NCI-H2081 (cell line): ENCODE results near the gene ATG5.
"Not testable (repeated sequence)": the region's sequence is repeated elsewhere in the genome, so short reads cannot be mapped to it uniquely, and the experiment has no call there.

Experiments used
- DNase-seq, 2 experiments: peaks; one replicate each; lab custom pipeline; 2025; lab: John Stamatoyannopoulos, UW

ATG5 gene

DNA sequence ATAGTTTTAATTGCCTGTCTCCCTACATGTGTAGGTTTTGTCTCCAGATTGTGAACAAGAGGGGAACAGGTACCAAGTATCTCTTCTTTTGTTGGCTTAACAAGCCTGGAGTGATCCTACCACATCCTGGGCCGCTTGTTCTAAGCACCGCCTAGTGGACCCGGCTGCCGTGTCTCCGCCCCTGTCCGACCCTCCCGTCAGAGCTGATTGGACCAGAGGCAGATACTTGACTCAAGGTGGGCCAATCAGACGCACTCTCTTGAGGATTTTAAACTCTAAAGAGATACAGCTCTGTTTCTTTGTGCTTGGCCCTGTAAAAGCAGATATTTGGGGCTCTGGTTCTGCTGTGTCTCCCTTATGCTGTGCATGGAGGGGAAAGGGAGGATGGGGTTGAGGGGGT, 171.2 kb downstream of the ATG5 start:
- DNase-seq, result no peak

DNA sequence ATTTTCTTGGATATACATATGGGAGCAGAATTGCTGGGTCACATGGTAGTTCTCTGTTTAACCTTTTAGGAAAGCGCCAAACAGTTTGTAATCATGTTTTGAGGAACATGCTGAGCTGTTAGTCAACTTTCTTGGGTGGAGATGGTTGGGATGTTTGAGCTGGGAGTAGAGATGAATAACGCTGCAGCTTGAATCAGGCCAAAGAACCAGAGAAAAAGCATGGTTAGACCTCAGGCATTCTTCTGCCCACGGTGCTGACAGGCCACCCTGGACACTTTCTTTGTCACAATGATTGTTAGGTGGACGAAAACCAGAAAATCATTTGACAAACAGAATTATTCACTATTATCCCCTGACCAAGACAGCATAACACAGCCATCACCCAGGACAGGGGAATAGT, 172.6 kb downstream of the ATG5 start:
- no peak for DNase-seq

DNA sequence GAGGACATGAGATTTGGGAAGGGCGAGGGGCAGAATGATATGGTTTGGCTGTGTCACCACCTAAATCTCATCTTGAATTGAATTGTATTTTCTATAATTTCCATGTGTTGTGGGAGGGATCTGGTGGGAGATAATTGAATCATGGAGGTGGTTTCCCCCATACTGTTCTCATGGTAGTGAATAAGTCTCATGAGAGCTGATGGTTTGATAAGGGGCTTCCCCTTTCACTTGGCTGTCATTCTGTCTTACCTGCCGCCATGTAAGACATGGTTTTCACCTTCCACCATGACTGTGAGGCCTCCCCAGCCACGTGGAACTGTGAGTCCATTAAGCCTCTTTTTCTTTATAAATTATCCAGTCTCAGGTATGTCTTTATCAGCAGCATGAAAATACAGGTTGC, 173.1 kb downstream of the ATG5 start:
- DNase-seq, result not testable (repeated sequence)

DNA sequence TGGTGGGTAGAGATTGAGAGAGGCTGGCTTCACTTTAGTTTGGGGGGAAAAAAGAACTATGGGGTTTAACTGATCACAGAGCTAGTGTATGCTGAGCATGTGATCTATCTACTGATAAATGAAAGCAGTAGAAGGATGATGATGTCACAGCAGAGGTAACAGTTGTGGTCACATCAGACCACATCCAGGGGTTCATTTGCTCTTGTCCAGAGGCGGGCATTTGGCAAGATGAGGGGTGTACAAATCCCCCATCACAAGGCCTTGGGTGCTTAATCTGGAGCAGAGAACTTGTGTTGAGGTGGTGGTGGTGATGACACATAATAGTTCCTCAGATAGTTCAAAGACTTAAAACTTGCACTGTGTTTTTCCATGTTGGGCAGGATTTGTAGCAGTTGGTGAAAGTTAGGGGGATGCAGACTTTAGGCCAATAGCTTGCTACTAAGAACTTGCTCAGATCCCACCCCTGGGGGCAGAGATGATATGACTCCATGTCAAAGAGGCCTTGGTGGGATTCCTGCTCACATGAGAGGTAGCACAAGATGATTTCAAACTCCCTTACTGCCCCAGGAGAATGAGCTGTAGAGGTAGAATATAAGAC, 176.0 kb downstream of the ATG5 start:
- no peak for DNase-seq

DNA sequence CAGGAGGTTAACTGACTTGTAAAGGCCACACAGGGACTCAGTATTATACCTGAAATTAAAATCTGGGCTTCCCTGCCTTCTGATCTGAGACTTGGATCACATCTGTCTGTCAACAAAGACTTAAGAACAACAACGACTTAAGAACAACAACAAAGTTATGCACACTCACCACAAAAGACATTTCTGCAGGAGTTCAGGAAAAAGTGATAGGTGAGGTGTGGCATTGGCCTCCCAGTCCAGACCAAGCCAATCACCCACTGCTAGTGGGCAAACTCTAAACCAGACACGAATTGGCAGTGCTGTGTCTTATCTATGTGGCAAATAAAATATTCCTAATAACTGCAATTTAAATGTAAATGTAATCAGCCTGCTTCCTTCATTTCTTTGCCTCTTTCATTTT, 178.1 kb downstream of the ATG5 start:
- DNase-seq, result no peak

DNA sequence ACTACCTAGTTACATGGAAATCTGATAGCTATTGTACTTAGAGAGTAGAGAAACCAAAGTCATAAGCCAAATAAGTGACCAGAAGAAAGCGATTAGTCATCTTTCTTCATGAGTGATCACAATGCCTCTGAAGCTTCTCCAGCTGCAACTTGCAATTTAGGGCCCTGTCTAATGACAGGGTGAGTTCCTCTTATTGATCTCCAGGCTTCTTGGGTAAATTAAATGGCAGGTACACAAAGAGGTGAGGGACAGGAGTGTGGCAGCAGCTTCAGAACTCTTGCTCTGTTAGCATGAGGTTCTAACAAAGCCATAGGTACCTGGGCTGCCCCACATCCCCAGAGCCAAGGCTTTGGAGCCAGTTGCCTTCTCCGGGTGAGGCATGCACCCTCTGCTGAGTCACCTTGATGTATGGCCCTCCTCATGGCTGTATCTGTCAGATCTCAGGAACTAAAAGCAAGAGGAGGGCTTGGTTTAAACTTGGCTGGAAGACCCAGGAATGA, 178.7 kb downstream of the ATG5 start:
- no peak for DNase-seq

DNA sequence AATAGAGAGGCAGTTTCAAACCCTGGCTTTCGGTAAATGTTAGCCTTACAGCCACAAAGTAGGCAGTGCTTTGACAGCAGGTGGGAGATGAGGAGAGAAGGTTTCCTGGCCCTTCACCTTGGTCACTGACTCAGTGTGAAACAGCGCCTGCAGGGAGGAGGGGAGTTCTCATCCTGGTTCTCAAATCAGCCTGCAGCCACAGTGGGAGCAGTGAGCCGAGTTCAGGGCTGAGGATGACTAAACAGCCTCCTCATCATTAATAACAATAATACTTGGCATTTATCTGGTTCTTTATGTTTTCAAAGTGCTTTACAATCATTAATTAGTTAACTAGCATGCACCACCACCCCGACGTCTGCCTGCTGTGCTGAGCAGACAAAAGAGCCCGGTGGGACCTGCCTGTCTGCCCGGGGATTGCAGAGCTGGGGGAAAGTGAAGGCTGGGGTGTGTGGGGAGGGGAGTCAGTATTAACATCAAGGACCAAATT, 179.8 kb downstream of the ATG5 start:
- no peak for DNase-seq

DNA sequence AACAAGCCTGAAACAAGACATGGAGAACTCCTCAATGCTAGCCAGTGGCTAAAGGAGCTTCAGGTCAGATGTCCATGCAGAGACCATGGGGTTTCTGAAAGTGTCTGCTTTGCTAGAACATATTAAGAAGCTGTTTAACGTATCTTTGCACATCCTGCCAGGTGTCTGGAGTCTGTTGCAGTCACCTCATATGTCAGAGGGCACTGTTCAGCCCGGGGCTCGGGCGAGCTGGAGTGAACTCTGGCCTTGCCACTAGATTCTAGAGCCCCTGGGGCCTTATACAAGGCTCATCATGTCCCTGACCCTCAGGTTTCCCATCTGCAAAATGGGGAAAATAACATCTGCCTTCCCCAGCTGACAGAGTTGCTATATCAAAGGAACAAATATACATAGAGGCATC, 180.4 kb downstream of the ATG5 start:
- DNase-seq, result no peak

DNA sequence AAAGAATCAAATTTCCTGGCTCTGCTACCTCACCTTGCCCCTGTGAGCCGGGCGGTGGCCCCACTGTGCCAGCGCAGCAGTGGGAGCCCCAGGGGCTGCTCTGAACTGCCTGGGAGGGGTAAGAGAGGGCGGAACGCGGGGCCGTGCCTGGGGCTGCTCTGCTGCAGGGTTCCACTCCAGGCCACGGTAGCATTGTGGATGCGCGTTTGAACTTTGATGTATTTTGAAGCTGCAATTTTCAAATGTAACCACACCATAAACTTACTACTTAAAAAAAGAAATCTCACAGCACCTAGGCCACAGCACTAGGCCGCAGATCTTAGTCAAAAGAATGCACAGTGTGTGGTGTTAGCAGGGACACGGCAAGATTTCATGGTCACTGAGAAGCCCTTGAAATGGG, 181.9 kb downstream of the ATG5 start:
- DNase-seq, result no peak

DNA sequence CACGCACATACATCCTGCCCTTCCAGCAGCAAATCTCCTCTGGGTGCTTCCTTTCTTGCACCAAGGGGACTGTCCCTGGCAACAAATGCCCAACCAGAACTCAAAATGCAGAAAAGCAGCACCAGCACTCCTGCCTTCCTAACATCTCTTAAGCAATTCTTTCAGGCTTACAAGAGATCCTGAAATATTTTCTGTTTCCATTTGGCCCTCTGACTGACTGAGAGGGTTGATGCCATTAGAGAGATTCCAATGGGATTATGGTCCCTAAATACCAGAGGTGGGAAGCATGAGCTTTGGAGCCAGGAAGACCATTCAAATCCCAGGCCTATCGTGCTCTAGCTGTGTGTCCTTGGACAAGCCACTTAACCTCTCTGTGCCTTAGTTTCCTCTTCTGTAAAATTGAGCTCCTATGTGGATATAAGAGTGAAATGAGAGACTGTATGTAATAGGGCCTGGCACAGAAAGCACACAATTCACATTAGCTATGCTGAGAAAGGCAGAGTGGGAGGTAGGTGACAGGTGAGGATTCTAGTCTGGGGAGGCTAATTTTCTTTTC, 182.6 kb downstream of the ATG5 start:
- no peak for DNase-seq

DNA sequence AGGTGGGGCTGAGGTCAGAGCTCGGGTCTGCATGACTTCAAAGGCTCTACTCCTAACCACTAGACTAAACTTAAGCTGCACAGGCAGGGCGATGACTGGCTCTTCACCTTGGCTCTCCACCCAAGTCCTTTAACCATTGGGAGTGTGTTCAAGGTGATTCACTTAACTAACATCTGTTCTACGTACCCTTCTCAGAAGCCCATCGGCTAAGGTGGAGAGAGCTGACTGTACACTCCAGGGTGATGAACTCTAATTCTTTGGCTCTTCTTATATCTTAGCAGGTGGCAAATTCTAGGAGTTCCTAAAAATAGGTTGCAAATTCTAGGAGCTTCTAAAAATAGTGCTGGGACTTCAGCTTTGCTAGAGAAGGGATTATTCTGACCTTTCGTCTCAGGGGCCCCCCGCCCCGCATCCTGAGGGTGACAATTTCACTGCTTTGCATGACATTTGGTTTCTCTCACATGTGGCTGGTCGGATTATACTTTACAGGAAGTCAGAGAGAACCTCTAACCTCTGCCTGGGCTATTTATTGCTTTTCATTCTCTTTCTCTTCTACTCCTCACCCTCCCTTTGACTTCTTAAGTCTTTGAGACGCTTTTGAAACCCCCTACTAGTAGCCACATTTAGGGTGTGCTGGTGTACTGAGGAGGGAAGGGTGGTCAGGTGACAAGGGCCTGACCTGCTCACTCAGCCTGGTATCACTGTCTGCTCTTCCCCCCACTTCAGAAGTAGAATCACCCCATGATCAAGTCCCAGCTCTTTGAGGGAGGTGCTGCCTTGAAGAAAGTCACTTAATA, 183.9 kb downstream of the ATG5 start:
- DNase-seq, result no peak

DNA sequence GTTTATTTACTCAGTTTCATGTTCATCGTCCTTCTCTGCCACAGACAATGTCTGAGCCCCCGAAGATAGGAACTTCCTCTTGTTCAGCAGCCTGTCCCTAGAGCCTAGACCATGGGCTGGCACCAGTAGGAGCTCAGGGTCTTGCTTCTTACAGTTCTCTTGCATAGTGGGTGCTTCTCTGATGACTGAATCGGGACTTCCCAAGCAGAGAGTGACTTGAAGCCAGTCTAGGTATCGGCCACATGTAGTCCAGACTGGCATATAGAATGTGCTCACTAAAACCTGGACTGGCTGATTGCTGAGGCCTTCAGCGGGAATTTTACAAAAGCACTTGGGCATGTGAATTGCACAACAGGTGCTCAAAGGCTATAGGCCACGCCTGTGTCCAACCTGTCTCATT, 187.4 kb downstream of the ATG5 start:
- DNase-seq, result no peak

DNA sequence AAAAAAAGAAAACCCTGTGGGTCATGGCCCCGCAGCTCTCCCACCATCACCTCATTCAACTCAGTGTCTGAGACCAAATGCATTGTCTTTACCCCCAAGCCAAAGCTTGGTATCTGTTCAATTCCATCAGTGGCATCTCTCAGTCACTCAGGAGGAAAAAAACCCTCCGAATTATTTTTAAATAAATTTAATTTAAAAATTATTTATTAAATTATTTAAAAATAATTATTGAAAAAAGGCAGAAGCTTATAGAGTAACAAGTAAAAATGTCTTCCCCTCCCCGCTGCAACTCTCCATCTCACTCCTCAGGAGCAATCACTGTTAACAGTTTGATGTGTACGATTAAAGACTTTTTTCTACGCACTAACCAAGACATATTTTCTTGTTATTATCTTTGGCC, 188.7 kb downstream of the ATG5 start:
- no peak for DNase-seq

DNA sequence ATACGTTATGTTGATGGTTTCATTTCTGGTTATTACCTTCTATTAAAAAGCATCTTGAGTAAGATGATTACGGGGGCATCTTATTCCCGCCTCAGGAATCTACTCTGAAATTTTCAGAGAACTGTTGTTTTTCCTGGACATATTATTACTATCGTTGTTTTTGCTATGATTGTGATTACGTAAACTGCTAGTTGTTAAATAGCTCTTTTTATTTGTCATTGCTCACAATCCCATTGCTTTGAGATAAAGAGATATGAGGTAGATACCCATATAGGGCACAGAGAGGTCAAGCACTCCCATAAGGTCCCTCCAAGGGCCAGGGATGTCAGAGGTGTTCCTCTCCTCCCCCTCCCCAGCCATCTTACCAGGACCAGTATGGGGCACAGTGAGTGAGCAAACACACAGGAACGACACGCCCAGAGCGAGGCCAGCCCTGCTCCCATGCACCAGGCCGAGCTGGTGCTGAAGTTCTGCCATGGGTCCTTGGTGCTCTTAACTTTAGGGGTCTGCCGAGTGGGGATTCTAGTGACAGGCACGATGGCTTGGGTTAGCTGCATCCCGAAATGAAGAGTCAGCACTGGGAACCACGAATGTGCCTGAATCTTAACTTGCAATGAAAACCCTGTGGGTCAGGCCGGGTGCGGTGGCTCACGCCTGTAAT, 189.5 kb downstream of the ATG5 start:
- DNase-seq, result no peak

DNA sequence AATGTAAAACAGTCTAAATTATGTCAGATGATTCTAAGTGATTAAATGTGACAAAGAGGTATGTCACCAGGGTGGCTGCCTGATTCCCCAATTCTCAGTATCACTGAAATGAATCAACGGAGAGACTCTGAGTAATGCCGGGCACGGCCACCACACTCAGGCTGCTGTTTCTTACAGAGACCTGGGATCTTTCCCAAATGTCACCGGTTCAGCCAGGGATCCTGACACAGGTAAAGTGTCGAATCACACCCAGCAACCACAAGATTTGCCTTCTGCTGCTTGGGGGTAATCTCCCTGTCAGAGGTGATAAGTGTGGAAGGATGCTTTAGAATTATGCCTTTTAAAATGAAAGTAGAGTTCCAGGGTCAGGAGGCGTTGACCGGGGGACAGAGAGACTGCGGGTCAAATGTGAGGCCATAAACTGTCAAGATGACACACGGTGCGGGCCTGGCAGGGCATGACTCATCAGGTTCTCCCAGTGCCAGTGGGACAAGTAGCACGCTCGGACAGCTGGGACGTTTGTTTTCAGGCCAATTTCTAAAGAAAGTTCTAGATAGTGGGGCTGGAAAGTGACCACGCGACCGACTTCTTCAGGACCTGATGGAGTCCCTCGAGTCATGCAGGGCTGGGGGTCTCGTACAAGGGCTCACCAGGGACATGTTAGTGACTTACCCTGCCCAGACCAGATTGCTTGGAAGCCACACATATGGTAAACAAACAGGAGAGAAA, 190.5 kb downstream of the ATG5 start:
- DNase-seq, result no peak
